SH-SY5Y (cell line): ENCODE data around the gene CD99L2.

ENCODE experiments used
- GATA2 ChIP-seq: IDR thresholded peaks from 2 replicates; pipeline ENCODE4 v1.6.1; 2011; ENCODE audit warnings: mild to moderate bottlenecking, low read depth, low read length
- GATA3 ChIP-seq: IDR thresholded peaks from 2 replicates; pipeline ENCODE4 v1.6.1; 2011; ENCODE audit warnings: low read depth, mild to moderate bottlenecking, low read length, moderate library complexity

DNA sequence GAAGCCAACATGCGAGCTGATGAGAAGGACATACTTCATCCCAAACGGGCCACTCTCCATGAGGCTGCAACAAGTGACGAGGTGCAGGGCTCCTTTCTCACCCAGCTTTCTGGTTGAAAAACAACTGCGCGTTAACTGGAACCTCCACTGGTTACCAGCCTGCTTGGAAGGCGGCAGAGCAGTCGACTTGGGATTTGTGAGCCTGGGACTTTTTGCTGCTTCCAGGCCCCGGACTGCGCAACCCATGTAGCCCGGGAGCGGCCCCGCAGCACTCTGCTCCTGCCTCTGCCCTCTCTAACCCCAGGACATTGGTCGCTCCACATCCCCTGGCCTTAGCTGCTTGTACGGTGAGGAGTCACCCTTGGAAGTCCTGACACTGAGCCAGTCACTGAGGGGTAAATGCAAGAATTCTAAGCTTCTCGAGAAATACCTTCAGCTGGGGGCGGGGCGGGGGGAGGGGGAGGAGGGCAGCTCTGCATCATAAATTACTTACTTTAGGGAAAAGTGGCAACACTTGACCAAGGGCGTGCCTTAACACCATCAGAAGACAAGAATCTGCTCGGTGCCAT lies 132.6 kb downstream of the CD99L2 start:
- TF ChIP-seq GATA2 (no peak), GATA3 (no peak)
